OCI-M2 (cell line): Measurements from ENCODE around the gene FGF7.
"Not testable (repeated sequence)": the region's sequence is repeated elsewhere in the genome, so short reads cannot be mapped to it uniquely, and the experiment has no call there.

Source experiments
- DNase-seq: peaks from one replicate; lab custom pipeline; 2025; ENCODE audit not compliant: unreplicated experiment; lab: John Stamatoyannopoulos, UW

The FGF7 gene

DNA sequence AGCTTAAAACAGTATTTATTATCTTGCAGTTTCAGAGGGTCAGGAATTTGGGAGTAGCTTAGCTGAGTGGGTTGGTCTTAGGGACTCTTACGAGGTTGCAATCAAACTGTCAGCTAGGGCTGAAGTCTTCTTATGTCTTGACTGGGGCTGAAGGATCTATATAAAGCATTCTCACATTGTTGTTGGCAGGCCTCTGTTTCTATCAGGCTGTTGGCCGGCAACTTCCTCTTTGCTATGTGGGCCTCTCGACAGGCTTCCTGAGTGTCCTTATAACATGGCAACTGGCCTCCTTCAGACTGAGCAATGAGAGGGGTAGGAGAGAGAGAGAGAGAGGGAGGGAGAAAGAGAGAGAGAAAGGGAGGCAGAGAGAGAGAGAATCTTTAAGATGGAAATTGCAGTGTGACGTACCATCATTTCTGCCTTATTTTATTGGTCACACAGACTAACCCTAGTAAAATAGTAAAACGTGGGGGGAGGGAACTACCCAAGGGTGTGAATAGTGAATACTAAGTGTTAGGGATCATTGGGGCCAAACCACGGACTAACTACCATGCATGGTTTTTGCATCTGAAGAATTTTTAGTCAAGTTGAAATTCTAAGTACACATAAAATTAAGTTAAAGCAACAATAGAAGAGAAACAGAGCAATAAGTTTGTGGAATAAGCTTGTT lies 16.1 kb downstream of the FGF7 start:
- DNase-seq: no peak

GRCh38 chr15:49439678-49440395 lies 16.8 kb downstream of the FGF7 start:
- DNase-seq: no peak

DNA sequence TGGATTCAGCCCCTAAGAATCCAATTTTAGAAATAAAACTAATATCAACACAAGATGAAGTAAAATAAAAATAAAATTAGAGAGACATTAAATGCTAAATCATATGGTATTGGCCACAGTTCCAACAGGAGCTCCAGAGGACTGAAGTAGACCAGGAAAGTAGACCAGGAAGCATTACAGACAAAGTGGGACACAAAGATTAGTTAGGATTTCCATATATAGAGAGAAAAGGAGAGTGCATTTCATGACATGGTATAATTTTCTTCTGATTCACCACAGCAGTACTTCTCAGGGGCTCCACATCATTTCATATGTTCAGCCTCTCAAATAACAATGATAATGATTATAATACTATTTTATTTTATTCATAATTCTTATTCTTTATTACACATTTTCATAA lies 18.3 kb downstream of the FGF7 start:
- DNase-seq: no peak

DNA sequence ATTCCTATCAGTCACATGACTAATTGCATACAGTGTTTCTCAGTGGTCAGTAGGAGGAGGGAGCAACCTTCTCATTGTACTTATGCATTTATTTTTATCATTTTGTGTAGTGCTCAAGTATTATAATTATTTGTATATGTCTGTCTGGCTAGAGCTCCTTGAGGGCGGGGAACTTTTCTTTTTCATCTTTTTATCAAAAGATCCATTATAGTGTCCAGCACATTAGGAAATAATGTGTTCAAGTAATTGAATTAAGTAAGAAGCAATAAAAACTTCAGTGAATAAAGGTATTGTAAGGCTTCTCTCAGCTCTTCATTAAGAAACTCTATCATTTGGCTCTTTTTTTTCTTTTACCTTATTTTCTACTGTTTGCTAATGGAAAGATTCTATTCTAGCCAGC lies 18.8 kb downstream of the FGF7 start:
- DNase-seq: no peak

GRCh38 chr15:49452595-49452994 lies 29.6 kb downstream of the FGF7 start:
- DNase-seq: no peak

DNA sequence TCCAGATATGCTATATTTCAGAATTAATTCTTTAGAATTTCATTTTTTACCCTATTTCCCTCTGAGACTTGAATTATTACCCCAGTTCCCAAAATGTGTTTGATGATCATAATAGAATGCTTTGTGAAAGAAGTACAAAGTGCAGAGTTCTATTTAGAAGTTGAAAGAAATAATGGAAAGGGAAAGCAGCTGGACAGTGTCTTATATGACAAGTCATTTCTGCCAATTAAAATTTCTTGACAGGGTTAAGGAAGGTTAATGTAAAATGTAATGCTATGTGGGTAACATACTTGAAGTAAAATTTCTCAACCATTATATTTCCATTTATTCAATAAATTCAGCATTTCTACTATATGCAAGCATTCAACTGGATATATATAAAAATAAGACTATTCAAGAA lies 33.1 kb downstream of the FGF7 start:
- no peak for DNase-seq

DNA sequence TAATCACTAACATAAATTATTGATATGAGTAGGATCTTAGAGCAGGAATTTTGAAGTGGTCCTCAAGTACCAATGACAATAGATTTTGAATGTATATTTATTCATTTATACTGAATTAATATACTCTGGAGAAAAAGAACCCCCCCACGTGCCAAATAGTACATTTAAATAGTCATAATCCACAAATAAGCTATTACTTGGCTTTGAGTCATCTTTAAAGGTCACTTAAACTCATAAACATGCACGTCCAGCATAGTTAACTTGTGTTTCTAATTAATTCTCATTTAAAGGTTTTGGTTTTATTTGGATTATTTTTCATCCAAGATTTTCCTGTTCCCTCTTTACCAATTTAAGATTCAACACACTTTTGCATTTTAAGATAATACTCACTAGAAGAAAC lies 35.1 kb downstream of the FGF7 start:
- no peak for DNase-seq

DNA sequence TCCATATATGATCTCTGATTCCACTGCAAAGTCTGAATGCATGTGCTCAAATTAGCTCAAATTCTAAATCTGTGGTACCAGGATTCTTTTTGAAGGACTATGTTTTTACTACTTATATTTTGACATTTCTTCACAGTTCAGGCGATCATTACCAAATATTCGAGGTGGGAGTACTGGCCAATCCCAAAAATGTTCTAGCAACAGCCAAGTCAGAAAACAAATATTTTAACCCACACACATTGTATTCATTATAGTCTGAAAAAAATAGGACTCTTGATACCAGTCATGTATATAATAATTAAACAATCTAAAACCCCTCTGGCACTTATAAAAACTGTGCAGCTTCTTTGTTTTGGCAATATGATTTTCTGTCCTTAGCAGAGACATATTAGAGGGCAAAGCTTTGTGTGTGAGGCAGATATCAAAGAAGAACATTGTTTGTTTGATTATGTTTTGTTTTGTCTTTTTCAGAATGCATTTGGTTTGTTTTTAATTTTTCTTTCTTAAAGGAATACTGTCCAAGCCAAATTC lies 37.4 kb downstream of the FGF7 start:
- no peak for DNase-seq

GRCh38 chr15:49462232-49462844 lies 39.3 kb downstream of the FGF7 start:
- DNase-seq: no peak

DNA sequence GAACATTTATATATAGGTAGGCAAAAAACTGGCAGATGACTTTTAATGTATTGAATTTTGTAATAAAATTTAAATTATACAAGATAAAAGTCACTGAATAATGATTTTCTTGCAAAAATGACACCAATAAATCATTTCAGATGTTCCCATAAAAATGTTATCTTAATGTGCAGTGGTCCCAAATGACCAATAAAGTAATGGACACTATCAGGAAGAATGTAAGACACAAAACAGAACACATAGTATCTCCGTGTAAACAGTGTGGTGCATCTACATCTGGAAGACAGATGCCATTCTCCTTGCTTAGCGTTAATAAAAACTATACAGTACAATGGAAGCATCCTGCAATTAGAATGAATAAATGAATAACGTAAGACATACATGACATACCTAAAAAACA lies 41.5 kb downstream of the FGF7 start:
- no peak for DNase-seq

- DNase-seq: no peak
Measured at GRCh38 chr15:49466119-49466518, 43.1 kb downstream of the FGF7 start.

DNA sequence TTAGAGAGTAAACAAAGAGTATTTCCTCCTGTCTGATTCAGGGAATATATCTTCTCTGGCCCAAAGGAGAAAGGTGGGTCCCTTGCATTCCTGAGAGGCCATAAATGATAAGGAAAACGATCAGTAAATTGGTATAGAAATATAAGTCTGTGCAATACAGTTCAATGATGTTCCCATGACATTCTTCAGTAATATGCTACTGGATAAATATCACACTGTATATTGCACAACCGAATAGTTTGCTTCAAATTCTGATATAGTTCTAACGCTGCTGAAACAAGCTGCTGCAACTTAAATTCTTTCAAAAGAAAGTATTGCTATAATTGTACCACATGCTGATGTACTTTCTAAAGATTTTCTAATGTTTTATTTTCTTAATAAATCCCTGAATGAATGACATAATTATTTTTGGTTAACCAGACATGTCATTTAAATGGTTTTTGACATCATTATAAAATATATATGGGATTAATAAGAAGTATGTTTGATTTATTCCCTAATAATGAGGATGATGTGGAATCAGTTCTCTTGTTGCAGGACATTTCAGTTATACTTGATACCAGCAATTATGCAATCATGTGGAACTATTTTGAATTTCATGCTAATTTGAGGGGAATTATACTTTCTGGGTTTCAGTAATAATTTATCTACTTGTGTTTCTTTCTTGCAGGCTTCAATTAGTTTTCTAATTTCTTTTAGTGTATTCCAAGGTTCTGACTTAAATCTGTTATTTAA lies 44.9 kb downstream of the FGF7 start:
- no peak for DNase-seq

DNA sequence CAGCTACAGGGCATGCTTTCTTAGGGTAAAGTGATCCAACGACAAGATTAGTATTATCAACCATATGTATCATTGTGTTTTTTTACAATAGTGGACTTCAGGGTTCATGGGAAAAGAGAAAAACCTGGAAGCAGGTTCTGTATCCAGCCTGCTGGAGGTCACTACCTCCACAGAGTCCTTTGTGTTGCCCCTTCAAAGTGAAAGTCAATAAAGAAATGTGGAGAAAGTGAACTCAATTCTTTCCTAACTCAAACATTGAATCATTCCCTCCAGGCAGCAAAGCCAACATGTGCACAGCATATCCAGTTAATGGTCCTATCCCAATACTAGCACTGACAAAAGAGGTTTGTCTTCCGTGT lies 45.4 kb downstream of the FGF7 start:
- no peak for DNase-seq

DNA sequence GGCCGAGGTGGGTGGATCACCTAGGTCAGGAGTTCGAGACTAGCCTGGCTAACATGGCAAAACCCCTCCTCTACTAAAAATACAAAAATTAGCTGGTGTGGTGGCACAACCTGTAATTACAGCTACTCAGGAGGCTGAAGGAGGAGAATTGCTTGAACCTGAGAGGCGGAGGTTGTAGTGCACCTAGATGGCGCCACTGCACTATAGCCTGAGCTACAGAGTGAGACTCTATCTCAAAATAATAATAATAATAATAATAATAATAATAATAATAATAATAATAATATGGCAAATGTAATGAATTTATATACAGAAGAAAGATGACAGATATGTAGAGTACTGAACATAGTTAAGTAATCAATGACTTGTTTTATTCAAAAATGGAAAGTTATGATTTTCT lies 48.2 kb downstream of the FGF7 start:
- DNase-seq: not testable (repeated sequence)

- DNase-seq: no peak
Measured at GRCh38 chr15:49471733-49472132, 48.7 kb downstream of the FGF7 start.

DNA sequence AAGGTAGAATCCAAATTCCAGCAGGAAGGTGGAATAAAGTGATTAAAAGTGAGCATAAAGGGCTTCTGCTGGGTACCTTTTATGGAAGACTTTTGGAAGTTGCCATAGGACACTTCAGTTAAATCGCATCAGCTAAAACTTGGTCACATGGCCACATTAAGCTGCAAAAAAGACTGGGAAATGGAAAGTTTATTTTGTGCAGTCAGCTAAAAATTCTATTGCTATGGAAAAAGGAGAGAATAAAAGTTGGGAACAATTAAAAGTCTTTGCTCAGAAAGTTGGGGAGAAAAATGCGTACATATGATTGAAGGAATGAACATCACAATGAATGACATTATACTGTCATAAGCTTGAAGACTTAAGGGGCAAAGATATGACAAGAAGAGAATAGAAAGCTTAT lies 49.3 kb downstream of the FGF7 start:
- no peak for DNase-seq

DNA sequence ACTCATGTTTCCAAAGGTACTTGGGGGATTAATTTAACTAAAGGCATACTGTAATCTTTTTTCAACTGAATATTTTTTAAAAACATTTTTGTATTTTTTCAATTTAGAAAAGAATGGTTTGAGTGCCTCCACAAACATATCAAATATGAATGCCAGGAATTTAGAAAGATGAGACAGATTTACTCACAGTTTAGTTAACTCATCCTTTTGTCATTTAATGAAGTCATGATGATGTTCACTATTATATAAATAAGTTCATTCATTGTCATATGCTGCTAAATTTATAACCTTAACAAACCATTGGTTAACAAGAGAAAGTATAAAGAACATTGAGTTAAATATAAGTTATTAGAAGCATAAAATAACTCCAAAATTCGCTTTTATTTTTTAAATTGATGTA lies 50.0 kb downstream of the FGF7 start:
- DNase-seq: no peak

- DNase-seq: not testable (repeated sequence)
Measured at GRCh38 chr15:49478021-49478420, 55.0 kb downstream of the FGF7 start.

DNA sequence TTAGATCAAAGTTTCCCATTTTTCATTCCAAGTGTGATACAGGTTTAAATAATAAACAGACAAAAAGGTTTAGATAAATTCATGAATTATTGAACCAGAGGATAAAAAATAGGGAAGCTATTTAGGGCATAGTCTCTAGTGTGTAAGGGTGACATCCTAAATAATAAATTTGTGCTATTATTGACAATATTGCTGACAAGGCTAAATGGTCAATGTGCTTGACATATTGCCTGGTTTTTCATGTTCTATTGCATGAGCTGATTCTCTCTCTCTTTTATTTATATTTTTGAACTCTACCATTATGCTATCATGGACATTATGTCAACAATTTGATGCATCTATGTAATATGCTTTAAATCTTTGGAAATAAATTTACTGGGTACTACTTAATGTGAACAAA lies 55.9 kb downstream of the FGF7 start:
- not testable (repeated sequence) for DNase-seq

GRCh38 chr15:49485401-49485800 lies 62.4 kb downstream of the FGF7 start:
- DNase-seq: not testable (repeated sequence)

- DNase-seq: no peak
Measured at GRCh38 chr15:49490966-49491365, 67.9 kb downstream of the FGF7 start.

- DNase-seq: no peak
Measured at GRCh38 chr15:49492151-49492550, 69.1 kb downstream of the FGF7 start.
